Prostate gland (tissue), 2 donors: ENCODE data around the gene GTF2H4. TPM values are rescaled to one million over a fixed set of nuclear protein-coding genes. Genes with fewer than 3 reads are reported as not detected.
"Not testable (repeated sequence)": the region's sequence is repeated elsewhere in the genome, so short reads cannot be mapped to it uniquely, and the experiment has no call there.

ENCODE experiments used
- DNase-seq: peaks from one replicate; pipeline ENCODE4 v3.0.0-alpha.2; 2019; ENCODE audit warnings: low spot score
- H3K27ac ChIP-seq, 2 donors: fragments of 200-600 bp; sonication (generic); 2 replicates each; pipeline ENCODE4 v1.5.1; 2017 to 2019
- H3K27me3 ChIP-seq: fragments of 200-600 bp; sonication (generic); replicated peaks from 2 replicates; pipeline ENCODE4 v1.5.1; 2019; ENCODE audit not compliant: insufficient read depth
- H3K36me3 ChIP-seq, 2 donors: fragments of 200-600 bp; sonication (generic); 1 replicate in 1 of 2; 2 replicates in 1 of 2; pipeline versions ENCODE4 v1.5.1 to v1.8.1; 2017 to 2019
- H3K4me1 ChIP-seq: fragments of 200-600 bp; sonication (generic); replicated peaks from 2 replicates; pipeline ENCODE4 v1.5.1; 2019
- H3K4me3 ChIP-seq, 2 donors: fragments of 200-600 bp; sonication (generic); 2 replicates each; pipeline ENCODE4 v1.5.1; 2017 to 2019
- H3K9me3 ChIP-seq: fragments of 200-600 bp; sonication (generic); 2 replicates; pipeline ENCODE4 v1.5.1; 2017
- CTCF ChIP-seq, 4 experiments: fragments of 200-600 bp in 2 of 4; fragments of 450-650 bp in 2 of 4; sonication (generic) in 2 of 4; IDR thresholded peaks; 1 replicate in 3 of 4; 2 replicates in 1 of 4; pipeline ENCODE4 v1.5.1; 2016 to 2019; ENCODE audit warnings: antibody characterized with exemption in 4 of 4, mild to moderate bottlenecking in 2 of 4, moderate library complexity in 2 of 4
- POLR2A ChIP-seq: fragments of 450-650 bp; IDR thresholded peaks from one replicate; pipeline ENCODE4 v1.6.1; 2016; ENCODE audit warnings: antibody characterized with exemption, mild to moderate bottlenecking
- POLR2AphosphoS5 ChIP-seq: sonication (generic); formaldehyde crosslinking; IDR thresholded peaks from one replicate; pipeline ENCODE4 v1.6.1; 2017; ENCODE audit warnings: antibody characterized with exemption
- WGBS: methylation state at CpG from one replicate; pipeline ENCODE4 v1.1.5; 2018; 5-methylcytosine and 5-hydroxymethylcytosine counted together
- intact Hi-C: fragments of 100-400 bp; cut with DNase I; formaldehyde crosslinking; loops from one replicate; pipeline ENCODE4 v1.14.2; 2022
- total RNA-seq, 2 donors: library from RNA; depleted of rRNA; stranded (reverse); fragments of >200 nt; gene quantifications; one replicate each; pipeline ENCODE4 v1.1.0, GENCODE V29; 2016

GTF2H4 gene
- total RNA-seq, 2 donors from 2014 or later = 19.0 to 26.2 TPM

- no peaks in the 10 kb centered on the region for H3K9me3 ChIP-seq
- TF ChIP-seq POLR2AphosphoS5 (no peak), CTCF (IDR thresholded peaks at IDR 0.05) (no peak), POLR2A (no peak)
- WGBS = 95% methylated on average over 8 of the region's 8 CpGs
- H3K36me3 ChIP-seq = peaks cover 0 to 18% of the 10 kb centered on the region in 2 donors
- no peaks in the 10 kb centered on the region for H3K27me3 ChIP-seq
- peaks cover 11% of the 10 kb centered on the region for H3K4me1 ChIP-seq
- H3K27ac ChIP-seq = no peak overlapping the region
- DNase-seq = no peak
- intact Hi-C loops = loop anchor here (5.0 kb wide), 1 partner anchor 159 kb away; no protein-coding TSS in a partner anchor
- no peak overlapping the region for H3K4me3 ChIP-seq
Observed at GRCh38 chr6:30918670-30919069, 10.7 kb downstream of the GTF2H4 start.

GRCh38 chr6:30922447-30922852 lies 14.4 kb downstream of the GTF2H4 start:
- no peaks in the 10 kb centered on the region for H3K4me1 ChIP-seq
- DNase-seq = no peak
- 93% methylated on average over 7 of the region's 7 CpGs for WGBS
- H3K36me3 ChIP-seq = peaks cover 0 to 12% of the 10 kb centered on the region in 2 donors
- no peaks in the 10 kb centered on the region for H3K27me3 ChIP-seq
- no peak overlapping the region for H3K4me3 ChIP-seq
- H3K27ac ChIP-seq = no peak overlapping the region
- H3K9me3 ChIP-seq = no peaks in the 10 kb centered on the region
- no peak for TF ChIP-seq POLR2A
- intact Hi-C loops = no loop called here

- H3K36me3 ChIP-seq, H3K9me3 ChIP-seq, DNase-seq, H3K4me3 ChIP-seq, H3K27ac ChIP-seq, intact Hi-C loops, H3K27me3 ChIP-seq, H3K4me1 ChIP-seq: not testable (repeated sequence)
- WGBS = 89% methylated on average over 8 of the region's 9 CpGs
Observed at GRCh38 chr6:30924040-30924627, 16.1 kb downstream of the GTF2H4 start.

- Histone ChIP-seq H3K4me1 (no peaks in the 10 kb centered on the region), H3K36me3 (peaks cover 0 to 4% of the 10 kb centered on the region in 2 donors), H3K27me3 (no peaks in the 10 kb centered on the region), H3K4me3 (no peak overlapping the region), H3K27ac (no peak overlapping the region), H3K9me3 (no peaks in the 10 kb centered on the region)
- intact Hi-C loops = no loop called here
- no peak for TF ChIP-seq POLR2AphosphoS5
- TF ChIP-seq POLR2A = no peak
- no peak for TF ChIP-seq CTCF (IDR thresholded peaks at IDR 0.05)
- WGBS = 75% methylated on average over 4 of the region's 4 CpGs
- no peak for DNase-seq
Observed at GRCh38 chr6:30926644-30927043, 18.6 kb downstream of the GTF2H4 start.

GRCh38 chr6:30927080-30927479 lies 19.1 kb downstream of the GTF2H4 start:
- H3K4me3 ChIP-seq, intact Hi-C loops, H3K4me1 ChIP-seq, H3K27me3 ChIP-seq, DNase-seq, H3K9me3 ChIP-seq, H3K36me3 ChIP-seq, H3K27ac ChIP-seq: not testable (repeated sequence)
- 94% methylated on average over 3 of the region's 3 CpGs for WGBS

GRCh38 chr6:30928677-30929076 lies 20.7 kb downstream of the GTF2H4 start:
- H3K4me3 ChIP-seq = no peak overlapping the region
- no peak for TF ChIP-seq POLR2AphosphoS5
- TF ChIP-seq CTCF (IDR thresholded peaks at IDR 0.05) = no peak
- no peak for TF ChIP-seq POLR2A
- 97% methylated on average over 3 of the region's 3 CpGs for WGBS
- DNase-seq = no peak
- H3K36me3 ChIP-seq = no peaks in the 10 kb centered on the region
- intact Hi-C loops = no loop called here
- H3K27me3 ChIP-seq = no peaks in the 10 kb centered on the region
- no peaks in the 10 kb centered on the region for H3K9me3 ChIP-seq
- H3K27ac ChIP-seq = no peak overlapping the region
- H3K4me1 ChIP-seq = no peaks in the 10 kb centered on the region
